Kidney (tissue), 14 donors: ENCODE data around the gene TEX12. TPM values are rescaled to one million over a fixed set of nuclear protein-coding genes. Genes with fewer than 3 reads are reported as not detected.

Source experiments
- DNase-seq, 5 donors: peaks; one replicate each; pipeline ENCODE4 v3.0.0-alpha.2; 2013 to 2020
- FAIRE-seq: peaks from 2 replicates; lab custom pipeline; 2012; peaks lifted over from hg19 to GRCh38; lab: Jason Lieb, UNC
- H3K27ac ChIP-seq, 2 donors: one replicate each; pipeline ENCODE4 v1.7.0; 2013; ENCODE audit warnings: low read depth in 2 of 2, low read length in 2 of 2, inconsistent platforms in 1 of 2
- H3K27me3 ChIP-seq: one replicate; pipeline ENCODE4 v1.7.1; 2013; ENCODE audit warnings: low read length, inconsistent platforms; ENCODE audit not compliant: control insufficient read depth, insufficient read depth
- H3K36me3 ChIP-seq, 3 donors: one replicate each; pipeline versions ENCODE4 v1.7.0 to v1.7.1; 2013; ENCODE audit warnings: low read length in 3 of 3, control low read depth in 1 of 3, inconsistent platforms in 1 of 3; ENCODE audit not compliant: insufficient read depth in 3 of 3, control insufficient read depth in 2 of 3
- H3K4me1 ChIP-seq, 3 donors: one replicate each; pipeline versions ENCODE4 v1.7.0 to v1.7.1; 2013; ENCODE audit warnings: low read length in 3 of 3, inconsistent platforms in 1 of 3, low read depth in 1 of 3; ENCODE audit not compliant: control insufficient read depth in 2 of 3, insufficient read depth in 2 of 3
- H3K4me3 ChIP-seq, 3 donors: one replicate each; pipeline versions ENCODE4 v1.7.0 to v1.8.1; 2013; ENCODE audit warnings: low read length in 3 of 3, control low read depth in 1 of 3, inconsistent platforms in 1 of 3
- H3K9ac ChIP-seq, 3 donors: one replicate each; pipeline versions ENCODE4 v1.7.0 to v1.7.1; 2013; ENCODE audit warnings: low read length in 3 of 3, control low read depth in 1 of 3, inconsistent platforms in 1 of 3
- H3K9me3 ChIP-seq, 3 donors: one replicate each; pipeline versions ENCODE4 v1.7.0 to v1.7.1; 2013; ENCODE audit warnings: low read length in 3 of 3, control low read depth in 1 of 3, inconsistent platforms in 1 of 3; ENCODE audit not compliant: control insufficient read depth in 2 of 3, insufficient read depth in 1 of 3
- CTCF ChIP-seq: IDR thresholded peaks from 3 replicates; pipeline ENCODE4 v1.5.1; 2012; ENCODE audit warnings: mild to moderate bottlenecking, moderate library complexity, borderline replicate concordance; ENCODE audit not compliant: insufficient read depth; ENCODE audit errors: extremely low read depth
- intact Hi-C: fragments of 100-400 bp; cut with DNase I; formaldehyde crosslinking; loops from one replicate; pipeline ENCODE4 v1.11.1; 2022
- polyA plus RNA-seq: library from polyadenylated mRNA; stranded (reverse); fragments of 350-450 nt; fragmentation: Illumina TruSeq; extraction: RNeasy Lipid Tissue Mini Kit (QIAGEN cat#74804); gene quantifications from one replicate; pipeline ENCODE4 v1.2.3, GENCODE V29; 2014; ENCODE audit warnings: low read depth, low replicate concordance; ENCODE audit not compliant: insufficient read depth
- total RNA-seq: library from RNA; stranded (reverse); fragmentation: NEBNext Ultra II Directional; extraction: Animal tissue kit (Norgen Biotek cat#: 25700); gene quantifications from one replicate; pipeline ENCODE4 v1.2.1, GENCODE V29; 2021
- donor health status: control.
- donor health status: control.
- donor health status: control.
- donor health status: control.
- donor health status: control.
- donor health status: DM: yes; HTN: yes; CAD: no.
- donor health status: Normal renal cell carcinoma (clear cell type).

Gene TEX12
- total and polyA plus RNA-seq, 2 donors from 2014 or later, result not detected

GRCh38 chr11:112219476-112220232 lies 52.5 kb downstream of the TEX12 start:
- intact Hi-C loops, result loop anchor here (2.0 kb wide), 1 partner anchor 61 kb away; no protein-coding TSS in a partner anchor

DNA sequence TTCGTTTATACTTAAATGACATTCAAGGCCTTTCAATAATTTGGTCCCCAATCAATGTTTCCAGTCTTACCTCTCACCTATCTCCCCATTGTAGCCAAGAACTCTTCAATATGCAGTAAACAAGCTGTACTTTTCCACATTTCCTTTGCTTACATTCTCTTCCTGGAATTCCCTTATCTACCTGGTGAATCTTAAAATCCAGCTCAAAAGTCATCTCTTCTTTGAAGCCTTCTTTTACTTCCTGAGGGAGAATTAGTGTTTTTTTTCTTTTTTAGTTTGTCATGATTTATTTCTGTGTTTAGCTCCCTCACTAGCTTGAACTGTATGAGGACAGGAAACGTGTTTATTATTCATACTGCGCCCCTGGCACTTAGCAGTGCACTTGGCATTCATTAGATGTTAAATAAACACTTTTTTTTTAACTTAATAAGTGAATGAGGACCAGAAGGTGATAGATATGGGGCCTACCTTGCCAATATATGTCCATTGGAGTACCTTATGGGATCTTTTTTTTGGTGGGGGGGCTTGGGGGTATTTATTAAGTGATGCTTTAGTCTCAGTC lies 54.2 kb downstream of the TEX12 start:
- Histone ChIP-seq H3K27ac (no peak overlapping the region), H3K4me1 (peaks cover 0 to 4% (median 2%) of the 10 kb centered on the region in 3 donors), H3K27me3 (no peaks in the 10 kb centered on the region), H3K4me3 (no peak overlapping the region), H3K36me3 (no peaks in the 10 kb centered on the region), H3K9me3 (no peaks in the 10 kb centered on the region), H3K9ac (no peak overlapping the region)
- FAIRE-seq (no peak), DNase-seq (no peak)
- TF ChIP-seq CTCF, result no peak
- intact Hi-C loops, result loop anchor here (2.0 kb wide), 1 partner anchor 59 kb away; no protein-coding TSS in a partner anchor

More at GRCh38 chr11:112219476-112220232, 52.5 kb downstream of the TEX12 start:
- FAIRE-seq (peak; percentile 25), DNase-seq (peak in 4 of 5 donors; percentile 38 to 86 (median 64))
- Histone ChIP-seq H3K9me3 (no peaks in the 10 kb centered on the region), H3K4me1 (peaks cover 0 to 4% (median 2%) of the 10 kb centered on the region in 3 donors), H3K4me3 (no peak overlapping the region), H3K9ac (no peak overlapping the region), H3K27me3 (no peaks in the 10 kb centered on the region), H3K36me3 (no peaks in the 10 kb centered on the region), H3K27ac (no peak overlapping the region)
- peak; percentile 95 for TF ChIP-seq CTCF

Other genes with a start within 250 kb of the TEX12 start
- gene C11orf52, start 248.5 kb upstream of the TEX12 start, total RNA-seq, result 27.8 TPM
- gene C11orf52, start 248.5 kb upstream of the TEX12 start, polyA plus RNA-seq, result 103 TPM
- gene DIXDC1, start 230.0 kb upstream of the TEX12 start, total RNA-seq, result 29.5 TPM
- gene DIXDC1, start 230.0 kb upstream of the TEX12 start, polyA plus RNA-seq, result 7.3 TPM
- 33.1 TPM for gene DLAT, start 142.0 kb upstream of the TEX12 start, total RNA-seq
- gene DLAT, start 142.0 kb upstream of the TEX12 start, polyA plus RNA-seq, result 27.5 TPM
- 7.5 TPM for gene PIH1D2, start 93.4 kb upstream of the TEX12 start, total RNA-seq
- 6.6 TPM for gene PIH1D2, start 93.4 kb upstream of the TEX12 start, polyA plus RNA-seq
- gene NKAPD1, start 93.1 kb upstream of the TEX12 start, total RNA-seq, result 21.5 TPM
- gene NKAPD1, start 93.1 kb upstream of the TEX12 start, polyA plus RNA-seq, result 14.3 TPM
- gene TIMM8B, start 80.6 kb upstream of the TEX12 start, total RNA-seq, result 51.3 TPM
- gene TIMM8B, start 80.6 kb upstream of the TEX12 start, polyA plus RNA-seq, result 167 TPM
- gene SDHD, start 80.5 kb upstream of the TEX12 start, total RNA-seq, result 111 TPM
- gene SDHD, start 80.5 kb upstream of the TEX12 start, polyA plus RNA-seq, result 288 TPM
- 25.2 TPM for gene IL18, start 3.3 kb upstream of the TEX12 start, total RNA-seq
- 37.4 TPM for gene IL18, start 3.3 kb upstream of the TEX12 start, polyA plus RNA-seq
- gene BCO2, start 8.1 kb downstream of the TEX12 start, total RNA-seq, result 9.6 TPM
- 6.9 TPM for gene BCO2, start 8.1 kb downstream of the TEX12 start, polyA plus RNA-seq
- gene PTS, start 59.1 kb downstream of the TEX12 start, total RNA-seq, result 40.6 TPM
- gene PTS, start 59.1 kb downstream of the TEX12 start, polyA plus RNA-seq, result 76.4 TPM
- not detected for gene PLET1, start 93.5 kb downstream of the TEX12 start, total RNA-seq
- not detected for gene PLET1, start 93.5 kb downstream of the TEX12 start, polyA plus RNA-seq